CD4-positive, alpha-beta T cell treated with Interleukin-2 at 100 ng/mL for 4 hours (primary cell): Measurements from ENCODE around the gene PCGF2.

ENCODE experiments used
- DNase-seq: peaks from one replicate; pipeline ENCODE4 v3.0.0-alpha.2; 2020; ENCODE audit warnings: low spot score

PCGF2 gene

DNA sequence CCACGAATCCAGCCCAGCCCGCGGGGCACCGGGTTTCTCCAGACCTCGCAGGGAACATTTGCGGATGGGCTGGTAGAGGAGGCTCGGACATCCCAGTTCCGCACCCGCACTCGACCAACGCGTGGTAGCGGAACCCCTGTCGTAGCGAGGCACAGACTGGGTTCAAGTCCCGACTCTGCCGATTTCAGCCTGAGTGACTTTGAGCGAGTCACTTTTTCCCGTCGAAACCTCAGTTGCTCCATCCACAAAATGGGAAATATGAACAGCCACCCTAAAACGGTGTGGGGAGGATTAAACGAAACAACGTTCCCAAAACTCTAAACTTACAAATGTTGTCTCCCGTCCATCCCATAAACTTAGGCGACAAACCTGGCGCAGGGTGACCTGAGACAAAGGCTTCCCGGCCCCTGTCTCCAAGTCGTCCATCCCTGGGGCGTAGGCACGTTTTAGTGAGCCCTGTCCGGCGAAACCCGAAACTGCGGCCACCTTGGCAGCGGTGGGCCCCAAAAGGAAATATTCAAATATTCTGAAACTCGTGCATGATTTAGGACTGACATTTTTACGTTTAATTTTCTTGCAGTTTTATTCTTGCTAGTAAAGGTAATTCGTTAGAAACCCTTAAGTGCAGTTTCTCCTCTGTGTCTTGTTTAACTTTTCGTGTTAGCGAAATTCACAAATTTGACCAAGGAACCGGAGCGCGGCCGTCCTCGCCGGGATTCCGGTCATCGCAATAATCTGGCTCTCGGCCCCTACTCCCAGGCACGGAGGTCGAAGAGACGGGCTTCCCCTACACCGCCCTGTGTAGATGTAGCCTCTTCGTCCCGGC, 45.0 kb downstream of the PCGF2 start:
- DNase-seq: no peak

GRCh38 chr17:38702166-38702915, 45.8 kb downstream of the PCGF2 start:
- DNase-seq: peak; percentile 84

GRCh38 chr17:38701504-38702165, 46.5 kb downstream of the PCGF2 start:
- DNase-seq: peak; percentile 84

DNA sequence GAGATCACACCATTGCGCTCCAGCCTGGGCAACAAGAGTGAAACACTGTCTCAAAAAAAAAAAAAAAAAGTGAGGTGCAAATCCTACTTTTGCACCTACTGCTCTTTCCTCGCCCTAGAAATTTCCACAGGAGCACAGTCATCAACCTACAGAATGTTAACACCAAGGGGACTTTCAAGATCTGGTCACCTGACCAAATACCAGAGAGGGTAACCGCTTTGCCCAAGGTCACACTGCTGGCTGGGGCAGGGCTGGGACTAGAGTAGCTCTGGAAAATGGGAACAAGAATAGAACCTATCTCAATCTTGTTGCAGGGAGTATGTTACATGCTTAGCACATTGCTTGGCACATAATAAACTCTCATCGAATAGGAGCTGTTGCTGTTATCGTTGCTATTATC, 49.4 kb downstream of the PCGF2 start:
- no peak for DNase-seq

DNA sequence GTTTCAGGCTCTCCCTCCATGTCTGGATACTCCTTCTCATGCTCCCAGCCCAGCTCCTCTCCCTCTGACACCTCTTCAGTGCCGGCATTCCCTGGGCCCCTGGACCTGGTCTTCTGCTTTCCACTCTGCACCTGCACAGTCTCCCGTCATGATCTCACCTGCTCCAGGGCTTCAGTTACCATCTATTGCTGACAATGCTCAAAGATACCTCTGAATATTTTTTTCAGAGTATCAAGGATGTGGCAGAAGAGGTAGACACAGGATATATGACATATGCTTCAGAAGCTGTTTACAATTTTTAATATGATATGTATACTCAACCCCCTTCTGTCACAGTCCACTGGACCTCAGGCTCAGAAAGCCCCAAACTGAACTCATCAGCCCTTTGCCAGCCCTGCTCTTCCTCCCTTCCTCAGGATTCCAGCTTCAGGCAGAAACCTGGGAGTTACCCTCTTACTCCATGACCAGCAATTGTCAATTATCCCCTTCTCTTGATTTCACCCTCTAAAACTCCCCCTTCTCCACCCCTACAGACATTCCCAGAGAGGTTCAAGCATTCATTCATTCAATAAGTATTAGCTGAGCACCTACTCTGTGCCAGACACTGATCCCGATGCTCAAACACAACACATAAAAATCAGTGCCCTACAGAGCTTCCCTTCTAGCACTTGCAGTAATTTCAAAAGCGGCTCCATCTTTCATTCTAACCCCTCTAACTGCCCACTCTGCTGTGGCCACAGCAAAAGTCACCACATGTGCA, 50.9 kb downstream of the PCGF2 start:
- no peak for DNase-seq

DNA sequence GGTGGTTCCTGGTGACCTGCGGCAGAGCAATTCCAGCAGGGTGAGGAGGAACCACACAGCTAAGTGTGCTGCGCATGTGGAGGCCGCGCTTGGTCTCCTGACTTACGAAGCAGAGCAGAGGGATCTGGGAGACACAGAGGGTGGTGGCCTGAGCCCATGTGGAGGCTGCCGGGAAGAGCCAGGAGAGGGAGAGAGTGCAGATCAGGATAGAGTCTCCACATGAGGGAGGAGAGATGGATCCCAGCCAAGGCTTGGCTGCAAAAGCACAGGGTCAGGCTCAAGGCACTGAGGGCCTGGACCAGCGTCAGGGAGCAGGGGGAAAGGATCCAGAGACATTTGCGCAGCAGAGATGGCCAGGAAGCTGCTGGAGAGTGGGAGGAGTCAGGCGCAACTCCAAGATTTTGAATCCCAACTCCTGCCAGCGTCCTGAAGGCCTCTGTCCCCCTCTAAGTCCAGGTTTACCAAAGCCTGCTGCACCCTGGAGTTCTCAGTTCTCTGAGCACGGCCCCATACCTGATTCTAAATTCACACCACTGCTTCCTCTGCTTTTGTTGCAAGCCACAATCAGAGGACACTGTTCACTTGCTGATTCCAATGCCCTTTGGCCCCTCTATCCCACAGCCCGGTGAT, 54.3 kb downstream of the PCGF2 start:
- no peak for DNase-seq

- DNase-seq: no peak
These were observed 57.0 kb downstream of the PCGF2 start for GRCh38 chr17:38691154-38691553.

DNA sequence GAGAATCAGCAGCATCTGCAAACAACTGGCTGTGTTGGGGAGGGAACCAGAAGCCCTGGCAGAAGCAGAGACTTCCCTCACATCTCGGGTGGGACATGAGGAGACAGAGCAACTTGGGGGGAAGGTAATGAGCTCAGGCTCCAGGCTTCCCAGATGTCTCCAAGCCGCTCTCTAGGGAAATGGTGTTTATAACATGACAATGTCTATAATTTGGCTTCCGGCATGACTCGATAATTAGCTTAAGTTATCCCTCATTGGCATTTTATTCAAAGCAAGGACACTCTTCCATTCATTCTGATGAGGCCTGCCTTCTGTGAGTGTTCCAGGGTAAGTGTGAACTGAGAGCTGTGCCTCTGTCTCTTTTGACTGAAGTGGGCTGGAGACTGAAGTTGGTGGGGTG, 57.8 kb downstream of the PCGF2 start:
- DNase-seq: no peak

DNA sequence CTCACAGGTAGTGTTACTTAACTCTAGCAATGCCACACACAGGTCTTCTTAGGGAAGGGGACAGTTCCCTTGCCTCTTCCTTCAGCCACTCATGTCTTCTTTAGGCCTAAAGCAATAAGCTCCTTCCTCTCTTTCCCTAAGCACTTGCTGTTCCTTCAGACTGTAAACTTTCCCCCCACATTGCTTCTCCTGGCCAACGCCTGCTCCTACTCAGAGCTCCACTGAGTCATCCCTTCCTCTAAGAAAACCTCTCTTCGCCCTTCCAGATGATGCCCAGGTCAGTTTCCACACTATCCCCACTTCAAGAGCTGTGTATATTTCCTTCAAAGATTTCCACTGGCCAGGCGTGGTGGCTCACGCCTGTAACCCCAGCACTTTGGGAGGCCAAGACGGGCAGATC, 60.9 kb downstream of the PCGF2 start:
- no peak for DNase-seq

- no peak for DNase-seq
These were observed 62.6 kb downstream of the PCGF2 start for GRCh38 chr17:38685491-38685890.
